ENCODE data around the gene THSD7A.

Gene THSD7A

GRCh38 chr7:11858622-11859302, 26.8 kb upstream of the THSD7A start:
- Histone ChIP-seq H3K4me1 (no peaks in the 10 kb centered on the region), H3K27ac (no peak overlapping the region), H2AFZ (no peak overlapping the region), H3K9me3 (ENCODE audit: control insufficient read depth, low read length) (no peaks in the 10 kb centered on the region), H3K27me3 (ENCODE audit: control insufficient read depth, insufficient read depth, low read length) (no peaks in the 10 kb centered on the region), H3K4me2 (ENCODE audit: low read length) (no peak overlapping the region), H3K79me2 (no peaks in the 10 kb centered on the region), H3K36me3 (ENCODE audit: control insufficient read depth, insufficient read depth, low read length) (no peaks in the 10 kb centered on the region), H3K9ac (no peak overlapping the region), H3K4me3 (ENCODE audit: low read depth, low read length) (no peak overlapping the region)
- TF ChIP-seq CTCF (IDR thresholded peaks at IDR 0.05): no peak

- Histone ChIP-seq H3K4me1 (no peaks in the 10 kb centered on the region), H3K79me2 (no peaks in the 10 kb centered on the region), H3K27me3 (ENCODE audit: control insufficient read depth, insufficient read depth, low read length) (no peaks in the 10 kb centered on the region), H3K36me3 (ENCODE audit: control insufficient read depth, insufficient read depth, low read length) (no peaks in the 10 kb centered on the region), H3K9ac (no peak overlapping the region), H3K4me2 (ENCODE audit: low read length) (no peak overlapping the region), H3K27ac (no peak overlapping the region), H2AFZ (no peak overlapping the region), H3K4me3 (ENCODE audit: low read depth, low read length) (no peak overlapping the region), H3K9me3 (ENCODE audit: control insufficient read depth, low read length) (no peaks in the 10 kb centered on the region)
- TF ChIP-seq CTCF (IDR thresholded peaks at IDR 0.05): no peak
Measured at GRCh38 chr7:11858026-11858425, 26.0 kb upstream of the THSD7A start.

GRCh38 chr7:11848251-11848650, 16.3 kb upstream of the THSD7A start:
- Histone ChIP-seq H3K9ac (no peak overlapping the region), H3K27me3 (ENCODE audit: control insufficient read depth, insufficient read depth, low read length) (no peaks in the 10 kb centered on the region), H2AFZ (no peak overlapping the region), H3K4me2 (ENCODE audit: low read length) (no peak overlapping the region), H3K4me1 (no peaks in the 10 kb centered on the region), H3K79me2 (no peaks in the 10 kb centered on the region), H3K36me3 (ENCODE audit: control insufficient read depth, insufficient read depth, low read length) (no peaks in the 10 kb centered on the region), H3K9me3 (ENCODE audit: control insufficient read depth, low read length) (no peaks in the 10 kb centered on the region), H3K27ac (no peak overlapping the region), H3K4me3 (ENCODE audit: low read depth, low read length) (no peak overlapping the region)
- no peak for TF ChIP-seq CTCF (IDR thresholded peaks at IDR 0.05)

GRCh38 chr7:11847336-11847735, 15.3 kb upstream of the THSD7A start:
- Histone ChIP-seq H3K9me3 (ENCODE audit: control insufficient read depth, low read length) (no peaks in the 10 kb centered on the region), H3K9ac (no peak overlapping the region)

More at GRCh38 chr7:11847336-11847735, 15.3 kb upstream of the THSD7A start:
- no peak for TF ChIP-seq CTCF (IDR thresholded peaks at IDR 0.05)
- no peaks in the 10 kb centered on the region for H3K27me3 ChIP-seq (ENCODE audit: control insufficient read depth, insufficient read depth, low read length)
- no peak overlapping the region for H2AFZ ChIP-seq
- H3K4me3 ChIP-seq (ENCODE audit: low read depth, low read length): no peak overlapping the region
- H3K4me1 ChIP-seq: no peaks in the 10 kb centered on the region
- no peak overlapping the region for H3K4me2 ChIP-seq (ENCODE audit: low read length)
- no peaks in the 10 kb centered on the region for H3K79me2 ChIP-seq
- no peaks in the 10 kb centered on the region for H3K36me3 ChIP-seq (ENCODE audit: control insufficient read depth, insufficient read depth, low read length)
- H3K27ac ChIP-seq: no peak overlapping the region

Data from parathyroid adenoma (tissue), 2 donors.